GM23338 (cell line): ENCODE data around the gene RGS6. TPM values are rescaled to one million over a fixed set of nuclear protein-coding genes. Genes with fewer than 3 reads are reported as not detected.

ENCODE experiments used
- ATAC-seq: fragments of 200-7000 bp; cut with Tn5 transposase; 3 replicates; pipeline ENCODE4 v1.9.1; 2020
- DNase-seq: peaks from one replicate; pipeline ENCODE4 v3.0.0-alpha.2; 2015; ENCODE audit warnings: low spot score
- H2AFZ ChIP-seq: fragments of 200-600 bp; sonication (generic); 2 replicates; pipeline ENCODE4 v1.8.0; 2016; ENCODE audit warnings: antibody characterized with exemption, mild to moderate bottlenecking, moderate library complexity
- H3F3A ChIP-seq: fragments of 200-600 bp; sonication (generic); replicated peaks from 2 replicates; pipeline ENCODE4 v1.8.0; 2017; ENCODE audit warnings: antibody characterized with exemption, mixed run types, low read depth
- H3K27ac ChIP-seq: fragments of 200-600 bp; sonication (generic); 2 replicates; pipeline ENCODE4 v1.6.1; 2016; ENCODE audit warnings: low read depth
- H3K27me3 ChIP-seq: fragments of 200-600 bp; sonication (generic); 2 replicates; pipeline ENCODE4 v1.8.0; 2016; ENCODE audit warnings: mild to moderate bottlenecking, mixed run types, moderate library complexity; ENCODE audit not compliant: insufficient read depth
- H3K36me3 ChIP-seq: fragments of 200-600 bp; sonication (generic); 2 replicates; pipeline ENCODE4 v1.8.0; 2016; ENCODE audit warnings: mild to moderate bottlenecking; ENCODE audit not compliant: insufficient read depth
- H3K4me1 ChIP-seq: fragments of 200-600 bp; sonication (generic); 2 replicates; pipeline ENCODE4 v1.8.0; 2016; ENCODE audit warnings: mild to moderate bottlenecking, moderate library complexity; ENCODE audit not compliant: insufficient read depth
- H3K4me2 ChIP-seq: fragments of 200-600 bp; sonication (generic); 2 replicates; pipeline ENCODE4 v1.7.1; 2017; ENCODE audit warnings: mixed run types
- H3K4me3 ChIP-seq: fragments of 200-600 bp; sonication (generic); 2 replicates; pipeline ENCODE4 v1.6.1; 2016; ENCODE audit warnings: mixed run types
- H3K79me2 ChIP-seq: fragments of 200-600 bp; sonication (generic); replicated peaks from 2 replicates; pipeline ENCODE4 v1.8.0; 2017; ENCODE audit warnings: mild to moderate bottlenecking; ENCODE audit not compliant: insufficient read depth
- H3K9me2 ChIP-seq: fragments of 200-600 bp; sonication (generic); 2 replicates; pipeline ENCODE4 v1.8.0; 2017; ENCODE audit not compliant: insufficient read depth
- H4K20me1 ChIP-seq: fragments of 200-600 bp; sonication (generic); replicated peaks from 2 replicates; pipeline ENCODE4 v1.8.0; 2017; ENCODE audit warnings: mild to moderate bottlenecking; ENCODE audit not compliant: insufficient read depth
- H3K27ac Mint-ChIP-seq: 2 replicates; pipeline ENCODE4 v1.8.0; 2020; ENCODE audit warnings: inconsistent platforms, mild to moderate bottlenecking, moderate library complexity, mixed read lengths
- H3K27me3 Mint-ChIP-seq: 3 replicates; pipeline ENCODE4 v1.8.0; 2022; ENCODE audit warnings: low read depth, mild to moderate bottlenecking, moderate library complexity, mixed read lengths, inconsistent platforms; ENCODE audit not compliant: insufficient read depth, poor library complexity
- H3K36me3 Mint-ChIP-seq: 3 replicates; pipeline ENCODE4 v1.8.0; 2021; ENCODE audit warnings: low read depth, mild to moderate bottlenecking, inconsistent platforms, moderate library complexity, mixed read lengths
- H3K4me1 Mint-ChIP-seq: 3 replicates; pipeline ENCODE4 v1.8.0; 2020; ENCODE audit warnings: mild to moderate bottlenecking, inconsistent platforms, mixed read lengths
- H3K4me3 Mint-ChIP-seq: 3 replicates; pipeline ENCODE4 v1.8.0; 2021; ENCODE audit warnings: moderate library complexity, mild to moderate bottlenecking, inconsistent platforms, mixed read lengths
- H3K9me3 Mint-ChIP-seq: 3 replicates; pipeline ENCODE4 v1.8.0; 2020; ENCODE audit warnings: moderate library complexity, mild to moderate bottlenecking, inconsistent platforms, mixed read lengths
- CREB1 ChIP-seq: fragments of 250-450 bp; sonication (Bioruptor Pico); IDR thresholded peaks from 2 replicates; pipeline ENCODE4 v1.5.0; 2020; ENCODE audit warnings: low read depth, mild to moderate bottlenecking, moderate library complexity
- CTCF ChIP-seq, 2 experiments: fragments of 200-600 bp in 1 of 2; sonication (generic) in 1 of 2; conservative IDR thresholded peaks; 2 replicates each; pipeline versions ENCODE4 v1.5.1 to v1.6.1; 2016 to 2017; ENCODE audit warnings: antibody characterized with exemption in 2 of 2, low read depth in 2 of 2, mild to moderate bottlenecking in 2 of 2, moderate library complexity in 1 of 2
- ETS1 ChIP-seq: IDR thresholded peaks from 2 replicates; pipeline ENCODE4 v1.6.1; 2016; ENCODE audit warnings: antibody characterized with exemption
- EZH2 ChIP-seq: fragments of 200-600 bp; sonication (generic); IDR thresholded peaks from one replicate; pipeline ENCODE4 v1.8.0; 2017; ENCODE audit warnings: antibody characterized with exemption, mild to moderate bottlenecking, low read depth; ENCODE audit not compliant: unreplicated experiment
- EZH2phosphoT487 ChIP-seq: fragments of 200-600 bp; sonication (generic); IDR thresholded peaks from one replicate; pipeline ENCODE4 v1.8.1; 2018; ENCODE audit warnings: antibody characterized with exemption; ENCODE audit not compliant: unreplicated experiment
- JUNB ChIP-seq: IDR thresholded peaks from one replicate; pipeline ENCODE4 v1.6.1; 2016; ENCODE audit warnings: antibody characterized with exemption; ENCODE audit not compliant: unreplicated experiment
- NANOG ChIP-seq: IDR thresholded peaks from 2 replicates; pipeline ENCODE4 v1.6.1; 2016; ENCODE audit warnings: antibody characterized with exemption, borderline replicate concordance
- POLR2AphosphoS5 ChIP-seq: IDR thresholded peaks from 2 replicates; pipeline ENCODE4 v1.6.1; 2016; ENCODE audit warnings: antibody characterized with exemption, low read depth
- REST ChIP-seq: IDR thresholded peaks from one replicate; pipeline ENCODE4 v1.6.1; 2018; ENCODE audit warnings: antibody characterized with exemption; ENCODE audit not compliant: unreplicated experiment
- STAT1 ChIP-seq: IDR thresholded peaks from one replicate; pipeline ENCODE4 v1.6.1; 2016; ENCODE audit warnings: antibody characterized with exemption; ENCODE audit not compliant: unreplicated experiment
- ZNF114 ChIP-seq: fragments of 250-450 bp; sonication (Bioruptor Pico); IDR thresholded peaks from 2 replicates; pipeline ENCODE4 v1.5.0; 2020; ENCODE audit warnings: mild to moderate bottlenecking, moderate library complexity
- ZNF331 ChIP-seq: fragments of 250-450 bp; sonication (Bioruptor Pico); IDR thresholded peaks from 2 replicates; pipeline ENCODE4 v1.5.0; 2020; ENCODE audit warnings: low read depth, mild to moderate bottlenecking, moderate library complexity
- ZNF462 ChIP-seq: fragments of 250-450 bp; sonication (Bioruptor Pico); IDR thresholded peaks from 2 replicates; pipeline ENCODE4 v1.5.0; 2020; ENCODE audit warnings: mild to moderate bottlenecking, moderate library complexity
- polyA plus RNA-seq: library from polyadenylated mRNA; unstranded; fragments of >200 nt; fragmentation: Nextera tagmentation; extraction: Ambion mirVana; gene quantifications from 2 replicates; pipeline ENCODE4 v1.2.1, GENCODE V29; 2016
- total RNA-seq: library from RNA; depleted of rRNA; stranded (reverse); fragments of >200 nt; shearing (Covaris generic); gene quantifications from 2 replicates; pipeline ENCODE4 v1.2.3, GENCODE V29; 2014

RGS6 gene
- total and polyA plus RNA-seq, 2 experiments from 2014 or later, result 0.66 to 0.83 TPM

GRCh38 chr14:71966528-71966927 is 34.3 kb downstream of the RGS6 start:
- Histone ChIP-seq H3K9me2 (0 out of 2 replicates have a peak, but pooled peaks cover 3% of the 10 kb centered on the region), H3F3A (no peaks in the 10 kb centered on the region), H3K4me2 (no peak overlapping the region), H3K27ac (no peak overlapping the region), H3K79me2 (no peaks in the 10 kb centered on the region), H2AFZ (no peak overlapping the region), H3K4me3 (no peak overlapping the region), H4K20me1 (no peaks in the 10 kb centered on the region), H3K36me3 (no peaks in the 10 kb centered on the region), H3K27me3 (no peaks in the 10 kb centered on the region), H3K4me1 (no peaks in the 10 kb centered on the region)
- H3K4me1 Mint-ChIP-seq, result no peaks in the 10 kb centered on the region; the same call in 2 of the 3 replicates
- no peak for ATAC-seq
- H3K9me3 Mint-ChIP-seq, result peaks cover 10% of the 10 kb centered on the region
- no peak overlapping the region for H3K27ac Mint-ChIP-seq
- no peak for DNase-seq
- TF ChIP-seq NANOG (no peak), CREB1 (CRISPR knock-in tag) (no peak), EZH2phosphoT487 (no peak), ZNF114 (CRISPR knock-in tag) (no peak), REST (no peak), ZNF331 (no peak), POLR2AphosphoS5 (no peak), EZH2 (no peak), ETS1 (no peak), ZNF462 (CRISPR knock-in tag) (no peak), STAT1 (no peak), JUNB (no peak), CTCF (conservative IDR thresholded peaks at IDR 0.05; ENCODE audit: low read depth in 2 of 2) (no peak)
- peaks cover 2% of the 10 kb centered on the region for H3K27me3 Mint-ChIP-seq
- no peak overlapping the region for H3K4me3 Mint-ChIP-seq
- H3K36me3 Mint-ChIP-seq, result no peaks in the 10 kb centered on the region; the same call in 2 of the 3 replicates
